KBM-7 (cell line): ENCODE results near the gene GDA.

ENCODE experiments used
- DNase-seq: peaks from one replicate; pipeline ENCODE4 v3.0.0-alpha.2; 2015
- in situ Hi-C: fragments of 300-500 bp; cut with MboI; formaldehyde crosslinking; loops from 2 replicates; pipeline ENCODE4 v1.14.3; 2020; ENCODE audit warnings: low sequenced_read_pairs, low pct_unique_long_range_greater_than_20kb, mixed read lengths

The GDA gene

GRCh38 chr9:72145733-72146505 lies 3.3 kb upstream of the GDA start:
- in situ Hi-C loops, result no loop called here
- no peak for DNase-seq

- in situ Hi-C loops, result no loop called here
- DNase-seq, result no peak
Measured at GRCh38 chr9:72147676-72148075, 1.6 kb upstream of the GDA start.

- in situ Hi-C loops, result no loop called here
- DNase-seq, result no peak
Measured at GRCh38 chr9:72150127-72150526, 887 bp downstream of the GDA start.

- in situ Hi-C loops, result no loop called here
- DNase-seq, result no peak
Measured at GRCh38 chr9:72150661-72151060, 1.4 kb downstream of the GDA start.

GRCh38 chr9:72151104-72151503 lies 1.9 kb downstream of the GDA start:
- no peak for DNase-seq
- in situ Hi-C loops, result no loop called here

GRCh38 chr9:72154468-72155285 lies 5.4 kb downstream of the GDA start:
- in situ Hi-C loops, result no loop called here
- DNase-seq, result no peak

- in situ Hi-C loops, result no loop called here
- no peak for DNase-seq
Measured at GRCh38 chr9:72155301-72155700, 6.1 kb downstream of the GDA start.

- in situ Hi-C loops, result no loop called here
- no peak for DNase-seq
Measured at GRCh38 chr9:72156586-72156985, 7.3 kb downstream of the GDA start.

GRCh38 chr9:72158680-72159079 lies 9.4 kb downstream of the GDA start:
- in situ Hi-C loops, result no loop called here
- DNase-seq, result no peak

- DNase-seq, result no peak
- in situ Hi-C loops, result no loop called here
Measured at GRCh38 chr9:72160446-72161123, 11.3 kb downstream of the GDA start.

- in situ Hi-C loops, result no loop called here
- DNase-seq, result no peak
Measured at GRCh38 chr9:72165326-72165725, 16.1 kb downstream of the GDA start.

- no peak for DNase-seq
- in situ Hi-C loops, result no loop called here
Measured at GRCh38 chr9:72165821-72166547, 16.7 kb downstream of the GDA start.

- in situ Hi-C loops, result no loop called here
- no peak for DNase-seq
Measured at GRCh38 chr9:72168075-72168474, 18.8 kb downstream of the GDA start.

- in situ Hi-C loops, result no loop called here
- no peak for DNase-seq
Measured at GRCh38 chr9:72169178-72169577, 19.9 kb downstream of the GDA start.

GRCh38 chr9:72173080-72173479 lies 23.8 kb downstream of the GDA start:
- no peak for DNase-seq
- in situ Hi-C loops, result no loop called here

- in situ Hi-C loops, result no loop called here
Measured at GRCh38 chr9:72185561-72185960, 36.3 kb downstream of the GDA start.

GRCh38 chr9:72187121-72187695 lies 38.0 kb downstream of the GDA start:
- in situ Hi-C loops, result no loop called here
- DNase-seq, result no peak

More at GRCh38 chr9:72185561-72185960, 36.3 kb downstream of the GDA start:
- no peak for DNase-seq

- in situ Hi-C loops, result no loop called here
- DNase-seq, result no peak
Measured at GRCh38 chr9:72188232-72188631, 39.0 kb downstream of the GDA start.

GRCh38 chr9:72193478-72193881 lies 44.2 kb downstream of the GDA start:
- in situ Hi-C loops, result no loop called here
- peak; percentile 26 for DNase-seq
